22Rv1 (cell line): ENCODE data around the gene PIK3AP1.

Experiments
- H3K27ac ChIP-seq: fragments of 450-650 bp; 2 replicates; pipeline ENCODE4 v1.5.1; 2017
- ZFX ChIP-seq: fragments of 450-650 bp; IDR thresholded peaks from 2 replicates; pipeline ENCODE4 v1.6.1; 2017; ENCODE audit warnings: antibody characterized with exemption, borderline replicate concordance
- TF ChIP-seq, protein P1 (sequence below): fragments of 450-650 bp; IDR thresholded peaks from 2 replicates; pipeline ENCODE4 v1.5.1; 2017; ENCODE audit warnings: mild to moderate bottlenecking

PIK3AP1 gene

DNA sequence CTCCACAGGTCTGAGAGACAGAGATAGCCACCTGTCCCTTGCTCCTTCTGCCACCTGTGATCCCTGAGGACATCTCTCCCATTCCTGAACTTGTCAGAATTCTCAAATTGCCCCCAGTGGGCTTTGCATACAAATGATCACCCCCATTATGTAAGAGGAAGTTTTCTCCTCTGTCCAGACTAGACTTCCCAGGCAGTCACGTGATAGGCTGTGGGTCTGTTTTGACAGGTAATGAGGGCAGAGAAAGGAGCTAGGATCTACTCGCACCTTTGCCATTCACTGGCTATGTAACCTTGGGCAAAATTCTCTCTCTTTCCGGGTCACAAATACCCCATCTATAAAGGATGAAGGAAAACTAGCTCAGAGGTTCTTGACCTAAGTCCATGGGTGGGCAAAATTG lies 112.1 kb downstream of the PIK3AP1 start:
- no peak overlapping the region for H3K27ac ChIP-seq
- no peak for TF ChIP-seq ZFX
- TF ChIP-seq, protein P1, sequence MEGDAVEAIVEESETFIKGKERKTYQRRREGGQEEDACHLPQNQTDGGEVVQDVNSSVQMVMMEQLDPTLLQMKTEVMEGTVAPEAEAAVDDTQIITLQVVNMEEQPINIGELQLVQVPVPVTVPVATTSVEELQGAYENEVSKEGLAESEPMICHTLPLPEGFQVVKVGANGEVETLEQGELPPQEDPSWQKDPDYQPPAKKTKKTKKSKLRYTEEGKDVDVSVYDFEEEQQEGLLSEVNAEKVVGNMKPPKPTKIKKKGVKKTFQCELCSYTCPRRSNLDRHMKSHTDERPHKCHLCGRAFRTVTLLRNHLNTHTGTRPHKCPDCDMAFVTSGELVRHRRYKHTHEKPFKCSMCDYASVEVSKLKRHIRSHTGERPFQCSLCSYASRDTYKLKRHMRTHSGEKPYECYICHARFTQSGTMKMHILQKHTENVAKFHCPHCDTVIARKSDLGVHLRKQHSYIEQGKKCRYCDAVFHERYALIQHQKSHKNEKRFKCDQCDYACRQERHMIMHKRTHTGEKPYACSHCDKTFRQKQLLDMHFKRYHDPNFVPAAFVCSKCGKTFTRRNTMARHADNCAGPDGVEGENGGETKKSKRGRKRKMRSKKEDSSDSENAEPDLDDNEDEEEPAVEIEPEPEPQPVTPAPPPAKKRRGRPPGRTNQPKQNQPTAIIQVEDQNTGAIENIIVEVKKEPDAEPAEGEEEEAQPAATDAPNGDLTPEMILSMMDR = no peak

- H3K27ac ChIP-seq = no peak overlapping the region
- TF ChIP-seq ZFX = no peak
- TF ChIP-seq, protein P1 = no peak
Observed at GRCh38 chr10:96606946-96607345, 113.4 kb downstream of the PIK3AP1 start.

- TF ChIP-seq, protein P1 = no peak
- H3K27ac ChIP-seq = no peak overlapping the region
Observed at GRCh38 chr10:96606216-96606615, 114.1 kb downstream of the PIK3AP1 start.

GRCh38 chr10:96600337-96600736 lies 120.0 kb downstream of the PIK3AP1 start:
- H3K27ac ChIP-seq = no peak overlapping the region
- no peak for TF ChIP-seq ZFX
- TF ChIP-seq, protein P1 = no peak

GRCh38 chr10:96598846-96599245 lies 121.5 kb downstream of the PIK3AP1 start:
- no peak overlapping the region for H3K27ac ChIP-seq
- no peak for TF ChIP-seq ZFX
- TF ChIP-seq, protein P1 = no peak

DNA sequence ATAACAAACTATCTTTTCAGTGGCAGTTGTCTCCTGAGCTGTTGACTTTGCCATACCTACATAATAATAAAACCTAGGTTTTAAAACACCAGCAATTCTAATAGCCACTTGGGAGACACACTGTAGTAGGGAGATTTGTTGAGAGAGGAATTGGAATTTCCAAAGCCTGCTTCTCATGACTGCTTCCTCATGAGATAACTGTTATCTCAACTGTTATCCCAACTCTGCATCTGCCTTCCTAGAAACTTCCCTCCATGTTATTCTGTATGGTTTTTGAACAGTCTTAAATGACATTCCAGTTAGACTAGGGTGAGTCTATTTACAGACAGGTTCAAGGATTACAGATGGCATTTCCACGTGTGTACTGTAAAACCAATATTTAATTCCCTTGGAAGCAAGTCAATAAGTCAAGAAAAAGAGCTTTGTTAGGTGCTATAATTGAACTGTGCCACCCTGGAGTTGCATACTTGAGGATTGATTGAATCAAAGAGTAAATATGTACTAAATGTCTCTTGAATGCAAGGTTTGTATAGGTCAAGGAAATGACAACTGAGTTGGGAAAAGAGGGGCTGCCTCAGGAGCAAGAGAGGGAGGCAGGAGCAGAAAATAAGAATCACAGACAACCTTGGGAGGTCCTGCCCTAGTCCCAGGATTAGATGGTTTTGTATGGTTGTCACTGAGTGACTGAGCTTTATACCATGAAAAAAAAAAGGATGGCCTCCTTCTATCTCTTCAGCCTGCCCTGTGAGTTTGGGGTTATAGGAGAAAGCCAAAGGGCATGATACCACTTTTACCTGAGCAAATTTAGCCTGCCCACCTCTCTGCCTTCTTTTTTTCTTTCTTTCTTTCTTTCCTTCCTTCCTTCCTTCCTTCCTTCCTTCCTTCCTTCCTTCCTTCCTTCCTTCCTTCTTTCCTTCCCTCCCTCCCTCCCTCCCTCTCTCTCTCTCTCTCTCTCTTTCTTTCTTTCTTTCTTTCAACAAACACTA lies 123.6 kb downstream of the PIK3AP1 start:
- no peak overlapping the region for H3K27ac ChIP-seq
- no peak for TF ChIP-seq ZFX
- TF ChIP-seq, protein P1 = no peak

- H3K27ac ChIP-seq = no peak overlapping the region
- no peak for TF ChIP-seq ZFX
- TF ChIP-seq, protein P1 = no peak
Observed at GRCh38 chr10:96595741-96596140, 124.6 kb downstream of the PIK3AP1 start.
